Measurements from ENCODE around the gene AHCYL1.

- TF ChIP-seq CTCF (IDR thresholded peaks at IDR 0.05 in 2 of 3, conservative IDR thresholded peaks at IDR 0.05 in 1 of 3; ENCODE audit: borderline replicate concordance in 1 of 3, insufficient read depth in 1 of 3, low read depth in 2 of 3, low read length in 2 of 3) (no peak), MAX (IDR thresholded peaks at IDR 0.05) (no peak), REST (IDR thresholded peaks at IDR 0.05; ENCODE audit: low read depth) (no peak), CEBPB (IDR thresholded peaks at IDR 0.05; ENCODE audit: low read depth) (no peak), POLR2AphosphoS5 (IDR thresholded peaks at IDR 0.05; ENCODE audit: low read depth, low read length) (no peak), POLR2A (IDR thresholded peaks at IDR 0.05; ENCODE audit: borderline replicate concordance, extremely low read depth, insufficient read depth, insufficient read length) (no peak), YY1 (IDR thresholded peaks at IDR 0.05; ENCODE audit: extremely low read depth, insufficient replicate concordance, low read depth, low read length) (no peak), TCF7L2 (IDR thresholded peaks at IDR 0.05; ENCODE audit: borderline replicate concordance, extremely low read depth, insufficient read depth, insufficient read length) (no peak), JUND (IDR thresholded peaks at IDR 0.05) (no peak), EZH2phosphoT487 (IDR thresholded peaks at IDR 0.05; ENCODE audit: borderline replicate concordance) (no peak)
Measured at GRCh38 chr1:109969907-109970306, 14.7 kb upstream of the AHCYL1 start.
